NCI-H1105 treated with DMSO at 0.1 percent for 48 hours (cell line): ENCODE results near the gene PIK3C2B.
"Not testable (repeated sequence)": the region's sequence is repeated elsewhere in the genome, so short reads cannot be mapped to it uniquely, and the experiment has no call there.

ENCODE experiments used
- DNase-seq: peaks from one replicate; lab custom pipeline; 2025; lab: John Stamatoyannopoulos, UW

The PIK3C2B gene

GRCh38 chr1:204507317-204508105 is 12.9 kb upstream of the PIK3C2B start:
- peak; percentile 74 for DNase-seq

- DNase-seq: peak; percentile 89
Observed at GRCh38 chr1:204506969-204507316, 12.3 kb upstream of the PIK3C2B start.

- peak; percentile 82 for DNase-seq
Observed at GRCh38 chr1:204506201-204506968, 11.8 kb upstream of the PIK3C2B start.

- DNase-seq: peak; percentile 55
Observed at GRCh38 chr1:204505674-204506200, 11.1 kb upstream of the PIK3C2B start.

GRCh38 chr1:204503913-204504519 is 9.4 kb upstream of the PIK3C2B start:
- no peak for DNase-seq

- peak; percentile 78 for DNase-seq
Observed at GRCh38 chr1:204503122-204503912, 8.7 kb upstream of the PIK3C2B start.

- no peak for DNase-seq
Observed at GRCh38 chr1:204502241-204502640, 7.6 kb upstream of the PIK3C2B start.

- no peak for DNase-seq
Observed at GRCh38 chr1:204499511-204500468, 5.2 kb upstream of the PIK3C2B start.

- DNase-seq: no peak
Observed at GRCh38 chr1:204498981-204499380, 4.4 kb upstream of the PIK3C2B start.

- DNase-seq: no peak
Observed at GRCh38 chr1:204495777-204496176, 1.2 kb upstream of the PIK3C2B start.

GRCh38 chr1:204495078-204495753 is 611 bp upstream of the PIK3C2B start:
- DNase-seq: no peak

GRCh38 chr1:204493984-204494280 is 673 bp downstream of the PIK3C2B start:
- DNase-seq: peak; percentile 75

- DNase-seq: peak; percentile 70
Observed at GRCh38 chr1:204493145-204493983, 1.2 kb downstream of the PIK3C2B start.

- DNase-seq: no peak
Observed at GRCh38 chr1:204491655-204492054, 3.0 kb downstream of the PIK3C2B start.

GRCh38 chr1:204487256-204487615 is 7.4 kb downstream of the PIK3C2B start:
- DNase-seq: no peak

GRCh38 chr1:204486513-204487255 is 7.9 kb downstream of the PIK3C2B start:
- DNase-seq: not testable (repeated sequence)

GRCh38 chr1:204483791-204484190 is 10.8 kb downstream of the PIK3C2B start:
- no peak for DNase-seq

- no peak for DNase-seq
Observed at GRCh38 chr1:204480515-204480914, 14.1 kb downstream of the PIK3C2B start.
